AG04449 (cell line): ENCODE measurements around the gene ZNF567.

Source experiments
- CTCF ChIA-PET: fragments of 350-600 bp; formaldehyde crosslinking; extraction: SDS; loops from one replicate; lab custom pipeline; 2021; ENCODE audit warnings: antibody characterized with exemption; lab: Yijun Ruan, JAX
- POLR2A ChIA-PET: fragments of 400-600, 350-600 bp; formaldehyde crosslinking; extraction: SDS; loops from one replicate; lab custom pipeline; 2020; ENCODE audit warnings: antibody characterized with exemption, inconsistent platforms; lab: Yijun Ruan, JAX
- DNase-seq: peaks from one replicate; pipeline ENCODE4 v3.0.0-alpha.2; 2010; ENCODE audit warnings: low read depth, low spot score
- H3K4me3 ChIP-seq: 2 replicates; pipeline ENCODE4 v1.5.1; 2011; ENCODE audit warnings: low read depth, mild to moderate bottlenecking, control low read depth, low read length
- CTCF ChIP-seq: IDR thresholded peaks from one replicate; pipeline ENCODE4 v1.5.1; 2011; ENCODE audit warnings: mild to moderate bottlenecking, moderate library complexity, low read length, control low read depth, inconsistent platforms; ENCODE audit not compliant: insufficient read depth; ENCODE audit errors: missing control alignments

ZNF567 gene

GRCh38 chr19:36672368-36672767 is 15.0 kb upstream of the ZNF567 start:
- ChIA-PET CTCF (no interaction called here), POLR2A (no interaction called here)
- TF ChIP-seq CTCF: no peak
- H3K4me3 ChIP-seq: no peak overlapping the region
- no peak for DNase-seq

DNA sequence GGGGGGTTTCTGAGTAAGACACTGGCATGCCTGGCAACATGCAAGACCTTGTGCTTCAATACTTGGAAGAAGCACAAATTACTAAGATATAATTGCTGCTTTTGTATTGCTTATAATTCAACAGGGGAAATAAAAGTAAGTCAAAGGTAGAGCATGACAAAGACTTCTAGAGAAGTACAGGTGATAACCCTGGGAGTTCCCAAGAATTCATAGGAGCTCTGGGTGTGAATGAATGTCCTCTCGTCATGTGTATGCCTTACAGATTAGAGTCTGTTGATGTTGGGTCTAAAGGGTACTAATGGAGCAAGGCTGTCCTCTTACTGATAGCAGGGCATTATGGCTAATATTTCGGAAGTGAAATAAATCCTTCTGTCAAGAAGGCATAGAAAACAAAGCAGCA is 13.2 kb upstream of the ZNF567 start:
- no peak for DNase-seq
- CTCF ChIA-PET: no interaction called here
- H3K4me3 ChIP-seq: no peak overlapping the region
- POLR2A ChIA-PET: no interaction called here
- no peak for TF ChIP-seq CTCF

DNA sequence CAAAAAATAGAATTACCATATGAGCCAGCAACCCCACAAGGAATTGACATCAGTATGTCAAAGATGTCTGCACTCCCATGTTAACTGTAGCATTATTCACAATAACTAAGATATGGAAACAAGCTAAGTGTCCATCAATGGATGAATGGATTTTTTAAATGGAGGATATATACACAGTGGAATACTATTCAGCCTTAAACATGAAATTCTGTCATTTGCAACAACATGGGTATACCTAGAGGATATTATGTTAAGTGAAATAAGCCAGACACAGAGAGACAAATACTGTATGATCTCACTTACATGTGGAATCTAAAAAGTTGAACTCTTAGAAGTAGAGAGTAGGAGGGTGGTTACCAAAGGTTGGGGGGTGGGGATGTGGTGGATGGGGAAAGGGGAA is 8.0 kb upstream of the ZNF567 start:
- no peak overlapping the region for H3K4me3 ChIP-seq
- no peak for DNase-seq
- CTCF ChIA-PET: no interaction called here
- POLR2A ChIA-PET: no interaction called here
- TF ChIP-seq CTCF: no peak

- DNase-seq: no peak
- no peak for TF ChIP-seq CTCF
- ChIA-PET CTCF (interaction anchor here (2.2 kb wide), 1 partner anchor 9 kb away, joined by 6 read pairs; no protein-coding TSS in a partner anchor), POLR2A (no interaction called here)
- no peak overlapping the region for H3K4me3 ChIP-seq
These were observed 1.6 kb upstream of the ZNF567 start for GRCh38 chr19:36685835-36686234.

- H3K4me3 ChIP-seq: peak overlapping the region; percentile 98
- POLR2A ChIA-PET: no interaction called here
- no peak for DNase-seq
- CTCF ChIA-PET: interaction anchor here (2.2 kb wide), 1 partner anchor 10 kb away, joined by 6 read pairs; no protein-coding TSS in a partner anchor
- TF ChIP-seq CTCF: no peak
These were observed 823 bp upstream of the ZNF567 start for GRCh38 chr19:36686365-36687213.

GRCh38 chr19:36688058-36688457 is 646 bp downstream of the ZNF567 start:
- DNase-seq: no peak
- ChIA-PET CTCF (no interaction called here), POLR2A (no interaction called here)
- H3K4me3 ChIP-seq: peak overlapping the region; percentile 98
- TF ChIP-seq CTCF: no peak
